ENCODE measurements around the gene QPRT.
"Not testable (repeated sequence)": the region's sequence is repeated elsewhere in the genome, so short reads cannot be mapped to it uniquely, and the experiment has no call there.

DNA sequence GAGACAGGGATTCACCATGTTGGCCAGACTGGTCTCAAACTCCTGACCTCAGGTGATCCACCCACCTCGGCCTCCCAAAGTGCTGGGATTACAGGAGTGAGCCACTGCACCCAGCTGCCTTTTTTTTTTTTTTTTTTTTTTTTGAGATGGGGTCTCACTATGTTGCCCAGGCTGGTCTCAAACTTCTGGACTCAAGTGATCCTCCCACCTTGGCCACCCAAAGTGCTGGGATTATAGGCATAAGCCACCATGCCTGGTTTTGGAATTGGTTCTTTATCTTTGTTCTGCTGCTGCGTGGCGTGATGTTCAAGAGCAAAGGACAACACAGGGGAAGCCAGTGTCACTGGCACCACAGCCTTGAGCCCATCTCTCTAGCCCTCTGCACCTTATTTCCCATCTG, 16.7 kb downstream of the QPRT start:
- not testable (repeated sequence) for TF ChIP-seq POLR2A, POLR2AphosphoS5 (IDR thresholded peaks at IDR 0.05)
- TF ChIP-seq, protein P1, sequence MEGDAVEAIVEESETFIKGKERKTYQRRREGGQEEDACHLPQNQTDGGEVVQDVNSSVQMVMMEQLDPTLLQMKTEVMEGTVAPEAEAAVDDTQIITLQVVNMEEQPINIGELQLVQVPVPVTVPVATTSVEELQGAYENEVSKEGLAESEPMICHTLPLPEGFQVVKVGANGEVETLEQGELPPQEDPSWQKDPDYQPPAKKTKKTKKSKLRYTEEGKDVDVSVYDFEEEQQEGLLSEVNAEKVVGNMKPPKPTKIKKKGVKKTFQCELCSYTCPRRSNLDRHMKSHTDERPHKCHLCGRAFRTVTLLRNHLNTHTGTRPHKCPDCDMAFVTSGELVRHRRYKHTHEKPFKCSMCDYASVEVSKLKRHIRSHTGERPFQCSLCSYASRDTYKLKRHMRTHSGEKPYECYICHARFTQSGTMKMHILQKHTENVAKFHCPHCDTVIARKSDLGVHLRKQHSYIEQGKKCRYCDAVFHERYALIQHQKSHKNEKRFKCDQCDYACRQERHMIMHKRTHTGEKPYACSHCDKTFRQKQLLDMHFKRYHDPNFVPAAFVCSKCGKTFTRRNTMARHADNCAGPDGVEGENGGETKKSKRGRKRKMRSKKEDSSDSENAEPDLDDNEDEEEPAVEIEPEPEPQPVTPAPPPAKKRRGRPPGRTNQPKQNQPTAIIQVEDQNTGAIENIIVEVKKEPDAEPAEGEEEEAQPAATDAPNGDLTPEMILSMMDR (IDR thresholded peaks at IDR 0.05), result not testable (repeated sequence)

Measured in sigmoid colon (tissue), 4 donors.